Liver (tissue), 9 donors: ENCODE data around the gene PPP2R2C. TPM values are rescaled to one million over a fixed set of nuclear protein-coding genes. Genes with fewer than 3 reads are reported as not detected.

ENCODE experiments used
- DNase-seq: peaks from one replicate; pipeline ENCODE4 v3.0.0-alpha.2; 2017; ENCODE audit warnings: low spot score
- H3K27ac ChIP-seq, 2 donors: one replicate each; pipeline ENCODE4 v1.7.0; 2013; ENCODE audit warnings: inconsistent platforms in 2 of 2, low read length in 2 of 2, control low read depth in 1 of 2, low read depth in 1 of 2, mild to moderate bottlenecking in 1 of 2
- H3K27me3 ChIP-seq, 4 donors: one replicate each; pipeline versions ENCODE4 v1.6.1 to v1.7.0; 2013; ENCODE audit warnings: low read length in 3 of 4, inconsistent platforms in 1 of 4, mild to moderate bottlenecking in 1 of 4, moderate library complexity in 1 of 4; ENCODE audit not compliant: control insufficient read depth in 4 of 4, insufficient read depth in 4 of 4
- H3K36me3 ChIP-seq, 4 donors: one replicate each; pipeline versions ENCODE4 v1.6.1 to v1.7.0; 2013; ENCODE audit warnings: low read length in 3 of 4, mild to moderate bottlenecking in 3 of 4, low read depth in 1 of 4, moderate library complexity in 1 of 4; ENCODE audit not compliant: control insufficient read depth in 4 of 4, insufficient read depth in 3 of 4
- H3K4me1 ChIP-seq, 4 donors: one replicate each; pipeline versions ENCODE4 v1.6.1 to v1.7.0; 2013; ENCODE audit warnings: low read length in 3 of 4, mild to moderate bottlenecking in 3 of 4, moderate library complexity in 1 of 4; ENCODE audit not compliant: control insufficient read depth in 4 of 4, insufficient read depth in 4 of 4
- H3K4me3 ChIP-seq, 3 donors: one replicate each; pipeline versions ENCODE4 v1.6.1 to v1.7.0; 2013; ENCODE audit warnings: low read length in 3 of 3, control low read depth in 1 of 3, low read depth in 1 of 3, mild to moderate bottlenecking in 1 of 3
- H3K9ac ChIP-seq, 2 donors: one replicate each; pipeline ENCODE4 v1.7.0; 2013; ENCODE audit warnings: low read length in 2 of 2, mild to moderate bottlenecking in 2 of 2, moderate library complexity in 2 of 2, control low read depth in 1 of 2, low read depth in 1 of 2
- H3K9me3 ChIP-seq, 4 donors: one replicate each; pipeline versions ENCODE4 v1.6.1 to v1.7.0; 2013; ENCODE audit warnings: low read length in 3 of 4; ENCODE audit not compliant: control insufficient read depth in 4 of 4
- ATF3 ChIP-seq: IDR thresholded peaks from 2 replicates; pipeline ENCODE4 v1.6.1; 2016; ENCODE audit warnings: antibody characterized with exemption
- EGR1 ChIP-seq, 2 donors: IDR thresholded peaks; 2 replicates each; pipeline ENCODE4 v1.6.1; 2016 to 2018; ENCODE audit warnings: antibody characterized with exemption in 2 of 2, low read depth in 2 of 2
- FOXA1 ChIP-seq: IDR thresholded peaks from 2 replicates; pipeline ENCODE4 v1.6.1; 2016; ENCODE audit warnings: antibody characterized with exemption
- FOXA2 ChIP-seq: IDR thresholded peaks from 2 replicates; pipeline ENCODE4 v1.6.1; 2016; ENCODE audit warnings: antibody characterized with exemption
- GABPA ChIP-seq, 2 donors: IDR thresholded peaks in 1 of 2; conservative IDR thresholded peaks in 1 of 2; 2 replicates each; pipeline ENCODE4 v1.6.1; 2016; ENCODE audit warnings: antibody characterized with exemption in 2 of 2, mild to moderate bottlenecking in 1 of 2, moderate library complexity in 1 of 2
- HNF4A ChIP-seq, 2 donors: conservative IDR thresholded peaks; 2 replicates each; pipeline ENCODE4 v1.6.1; 2016; ENCODE audit warnings: antibody characterized with exemption in 2 of 2, mild to moderate bottlenecking in 2 of 2
- HNF4G ChIP-seq: IDR thresholded peaks from 2 replicates; pipeline ENCODE4 v1.6.1; 2016; ENCODE audit warnings: antibody characterized with exemption
- JUND ChIP-seq, 2 donors: IDR thresholded peaks; 2 replicates each; pipeline ENCODE4 v1.6.1; 2016; ENCODE audit warnings: antibody characterized with exemption in 2 of 2
- MAX ChIP-seq: IDR thresholded peaks from 2 replicates; pipeline ENCODE4 v1.6.1; 2016; ENCODE audit warnings: antibody characterized with exemption
- NR2F2 ChIP-seq: IDR thresholded peaks from 2 replicates; pipeline ENCODE4 v1.6.1; 2016; ENCODE audit warnings: antibody characterized with exemption
- RAD21 ChIP-seq, 2 donors: IDR thresholded peaks; 2 replicates each; pipeline ENCODE4 v1.6.1; 2016; ENCODE audit warnings: antibody characterized with exemption in 2 of 2, mild to moderate bottlenecking in 2 of 2
- RXRA ChIP-seq, 2 donors: IDR thresholded peaks; 2 replicates each; pipeline ENCODE4 v1.6.1; 2017 to 2018; ENCODE audit warnings: antibody characterized with exemption in 2 of 2, mild to moderate bottlenecking in 1 of 2
- SP1 ChIP-seq: IDR thresholded peaks from 2 replicates; pipeline ENCODE4 v1.6.1; 2018; ENCODE audit warnings: antibody characterized with exemption, mild to moderate bottlenecking
- TAF1 ChIP-seq: conservative IDR thresholded peaks from 2 replicates; pipeline ENCODE4 v1.6.1; 2016; ENCODE audit warnings: antibody characterized with exemption, mild to moderate bottlenecking
- YY1 ChIP-seq: IDR thresholded peaks from 2 replicates; pipeline ENCODE4 v1.6.1; 2016; ENCODE audit warnings: antibody characterized with exemption, mild to moderate bottlenecking
- WGBS: extraction: QIAGEN DNeasy Blood & Tissue Kit; methylation state at CpG from one replicate; pipeline ENCODE4 v1.1.7; 2013; 5-methylcytosine and 5-hydroxymethylcytosine counted together
- polyA plus RNA-seq, 2 donors: library from polyadenylated mRNA; stranded (reverse) in 1 of 2; unstranded in 1 of 2; fragments of 200-250 nt in 1 of 2; fragments of >200 nt in 1 of 2; fragmentation: Nextera tagmentation in 1 of 2; extraction: Ambion mirVana in 1 of 2; gene quantifications; one replicate each; pipeline versions ENCODE4 v1.2.1 to v1.2.3, GENCODE V29; 2013 to 2015
- total RNA-seq, 2 donors: library from RNA; depleted of rRNA; stranded (reverse); fragments of >200 nt; gene quantifications; one replicate each; pipeline ENCODE4 v1.2.3, GENCODE V29; 2014
- TF ChIP-seq, protein P1 (sequence below): fragments of 150-350 bp; IDR thresholded peaks from 2 replicates; pipeline ENCODE4 v1.5.1; 2017; ENCODE audit warnings: improper control_type of control experiment, low read depth, low read length; ENCODE audit not compliant: missing input control
- TF ChIP-seq, protein P2 (sequence below): IDR thresholded peaks from 2 replicates; pipeline ENCODE4 v1.6.1; 2016; ENCODE audit warnings: antibody characterized with exemption, mild to moderate bottlenecking
- TF ChIP-seq, protein P3 (sequence below): IDR thresholded peaks from 2 replicates; pipeline ENCODE4 v1.6.1; 2016; ENCODE audit warnings: antibody characterized with exemption
- donor health status: healthy.
- donor health status: healthy.
- donor health status: healthy.
- donor health status: healthy.
- donor health status: healthy.

Gene PPP2R2C
- total and polyA plus RNA-seq, 4 donors: under 0.01 to 0.01 TPM; not detected in 2

- H3K9me3 ChIP-seq: peaks cover 0 to 2% (median 0%) of the 10 kb centered on the region in 4 donors
- no peak overlapping the region for H3K4me3 ChIP-seq
- no peaks in the 10 kb centered on the region for H3K36me3 ChIP-seq
- H3K4me1 ChIP-seq: peaks cover 0 to 4% (median 0%) of the 10 kb centered on the region in 4 donors
- no peak overlapping the region for H3K9ac ChIP-seq
- H3K27ac ChIP-seq: no peak overlapping the region
- no peak for DNase-seq
- H3K27me3 ChIP-seq: no peaks in the 10 kb centered on the region
- WGBS: 77% methylated on average over 13 of the region's 13 CpGs
- TF ChIP-seq RXRA (IDR thresholded peaks at IDR 0.05): no peak
- TF ChIP-seq ATF3: no peak
- no peak for TF ChIP-seq GABPA (IDR thresholded peaks at IDR 0.05 in 1 of 2, conservative IDR thresholded peaks at IDR 0.05 in 1 of 2)
- TF ChIP-seq, protein P1, sequence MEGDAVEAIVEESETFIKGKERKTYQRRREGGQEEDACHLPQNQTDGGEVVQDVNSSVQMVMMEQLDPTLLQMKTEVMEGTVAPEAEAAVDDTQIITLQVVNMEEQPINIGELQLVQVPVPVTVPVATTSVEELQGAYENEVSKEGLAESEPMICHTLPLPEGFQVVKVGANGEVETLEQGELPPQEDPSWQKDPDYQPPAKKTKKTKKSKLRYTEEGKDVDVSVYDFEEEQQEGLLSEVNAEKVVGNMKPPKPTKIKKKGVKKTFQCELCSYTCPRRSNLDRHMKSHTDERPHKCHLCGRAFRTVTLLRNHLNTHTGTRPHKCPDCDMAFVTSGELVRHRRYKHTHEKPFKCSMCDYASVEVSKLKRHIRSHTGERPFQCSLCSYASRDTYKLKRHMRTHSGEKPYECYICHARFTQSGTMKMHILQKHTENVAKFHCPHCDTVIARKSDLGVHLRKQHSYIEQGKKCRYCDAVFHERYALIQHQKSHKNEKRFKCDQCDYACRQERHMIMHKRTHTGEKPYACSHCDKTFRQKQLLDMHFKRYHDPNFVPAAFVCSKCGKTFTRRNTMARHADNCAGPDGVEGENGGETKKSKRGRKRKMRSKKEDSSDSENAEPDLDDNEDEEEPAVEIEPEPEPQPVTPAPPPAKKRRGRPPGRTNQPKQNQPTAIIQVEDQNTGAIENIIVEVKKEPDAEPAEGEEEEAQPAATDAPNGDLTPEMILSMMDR: no peak
- TF ChIP-seq, protein P2, sequence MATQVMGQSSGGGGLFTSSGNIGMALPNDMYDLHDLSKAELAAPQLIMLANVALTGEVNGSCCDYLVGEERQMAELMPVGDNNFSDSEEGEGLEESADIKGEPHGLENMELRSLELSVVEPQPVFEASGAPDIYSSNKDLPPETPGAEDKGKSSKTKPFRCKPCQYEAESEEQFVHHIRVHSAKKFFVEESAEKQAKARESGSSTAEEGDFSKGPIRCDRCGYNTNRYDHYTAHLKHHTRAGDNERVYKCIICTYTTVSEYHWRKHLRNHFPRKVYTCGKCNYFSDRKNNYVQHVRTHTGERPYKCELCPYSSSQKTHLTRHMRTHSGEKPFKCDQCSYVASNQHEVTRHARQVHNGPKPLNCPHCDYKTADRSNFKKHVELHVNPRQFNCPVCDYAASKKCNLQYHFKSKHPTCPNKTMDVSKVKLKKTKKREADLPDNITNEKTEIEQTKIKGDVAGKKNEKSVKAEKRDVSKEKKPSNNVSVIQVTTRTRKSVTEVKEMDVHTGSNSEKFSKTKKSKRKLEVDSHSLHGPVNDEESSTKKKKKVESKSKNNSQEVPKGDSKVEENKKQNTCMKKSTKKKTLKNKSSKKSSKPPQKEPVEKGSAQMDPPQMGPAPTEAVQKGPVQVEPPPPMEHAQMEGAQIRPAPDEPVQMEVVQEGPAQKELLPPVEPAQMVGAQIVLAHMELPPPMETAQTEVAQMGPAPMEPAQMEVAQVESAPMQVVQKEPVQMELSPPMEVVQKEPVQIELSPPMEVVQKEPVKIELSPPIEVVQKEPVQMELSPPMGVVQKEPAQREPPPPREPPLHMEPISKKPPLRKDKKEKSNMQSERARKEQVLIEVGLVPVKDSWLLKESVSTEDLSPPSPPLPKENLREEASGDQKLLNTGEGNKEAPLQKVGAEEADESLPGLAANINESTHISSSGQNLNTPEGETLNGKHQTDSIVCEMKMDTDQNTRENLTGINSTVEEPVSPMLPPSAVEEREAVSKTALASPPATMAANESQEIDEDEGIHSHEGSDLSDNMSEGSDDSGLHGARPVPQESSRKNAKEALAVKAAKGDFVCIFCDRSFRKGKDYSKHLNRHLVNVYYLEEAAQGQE: no peak
- TF ChIP-seq JUND (IDR thresholded peaks at IDR 0.05): no peak
- TF ChIP-seq EGR1 (IDR thresholded peaks at IDR 0.05; ENCODE audit: low read depth in 2 of 2): no peak
- no peak for TF ChIP-seq FOXA2
- TF ChIP-seq YY1: no peak
- TF ChIP-seq FOXA1: no peak
- no peak for TF ChIP-seq MAX
- no peak for TF ChIP-seq RAD21 (IDR thresholded peaks at IDR 0.05)
- TF ChIP-seq, protein P3, sequence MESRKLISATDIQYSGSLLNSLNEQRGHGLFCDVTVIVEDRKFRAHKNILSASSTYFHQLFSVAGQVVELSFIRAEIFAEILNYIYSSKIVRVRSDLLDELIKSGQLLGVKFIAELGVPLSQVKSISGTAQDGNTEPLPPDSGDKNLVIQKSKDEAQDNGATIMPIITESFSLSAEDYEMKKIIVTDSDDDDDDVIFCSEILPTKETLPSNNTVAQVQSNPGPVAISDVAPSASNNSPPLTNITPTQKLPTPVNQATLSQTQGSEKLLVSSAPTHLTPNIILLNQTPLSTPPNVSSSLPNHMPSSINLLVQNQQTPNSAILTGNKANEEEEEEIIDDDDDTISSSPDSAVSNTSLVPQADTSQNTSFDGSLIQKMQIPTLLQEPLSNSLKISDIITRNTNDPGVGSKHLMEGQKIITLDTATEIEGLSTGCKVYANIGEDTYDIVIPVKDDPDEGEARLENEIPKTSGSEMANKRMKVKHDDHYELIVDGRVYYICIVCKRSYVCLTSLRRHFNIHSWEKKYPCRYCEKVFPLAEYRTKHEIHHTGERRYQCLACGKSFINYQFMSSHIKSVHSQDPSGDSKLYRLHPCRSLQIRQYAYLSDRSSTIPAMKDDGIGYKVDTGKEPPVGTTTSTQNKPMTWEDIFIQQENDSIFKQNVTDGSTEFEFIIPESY: no peak
- no peak for TF ChIP-seq HNF4A (conservative IDR thresholded peaks at IDR 0.05)
- no peak for TF ChIP-seq SP1
- TF ChIP-seq HNF4G: no peak
- no peak for TF ChIP-seq NR2F2
- TF ChIP-seq TAF1: no peak
Observed at GRCh38 chr4:6336166-6336565, 136.2 kb downstream of the PPP2R2C start.
